Chondrocyte (in vitro differentiated cells): ENCODE measurements around the gene AGTR1. TPM values are rescaled to one million over a fixed set of nuclear protein-coding genes. Genes with fewer than 3 reads are reported as not detected.

Experiments
- DNase-seq: peaks from one replicate; pipeline ENCODE4 v3.0.0; 2021; ENCODE audit warnings: mixed read lengths, low spot score
- H3K27ac Mint-ChIP-seq: one replicate; pipeline ENCODE4 v1.8.0; 2021; ENCODE audit warnings: mild to moderate bottlenecking, moderate library complexity, mixed read lengths; ENCODE audit not compliant: unreplicated experiment
- H3K27me3 Mint-ChIP-seq: 2 replicates; pipeline ENCODE4 v1.8.0; 2021; ENCODE audit warnings: low read depth, mixed read lengths
- H3K36me3 Mint-ChIP-seq: 2 replicates; pipeline ENCODE4 v1.8.0; 2021; ENCODE audit warnings: low read depth, mixed read lengths
- H3K4me1 Mint-ChIP-seq: 2 replicates; pipeline ENCODE4 v1.8.0; 2021; ENCODE audit warnings: low read depth, mild to moderate bottlenecking, mixed read lengths
- H3K4me3 Mint-ChIP-seq: one replicate; pipeline ENCODE4 v1.8.0; 2021; ENCODE audit warnings: mild to moderate bottlenecking, moderate library complexity, mixed read lengths; ENCODE audit not compliant: unreplicated experiment
- H3K9me3 Mint-ChIP-seq: 2 replicates; pipeline ENCODE4 v1.8.0; 2021; ENCODE audit warnings: low read depth, mixed read lengths
- CTCF ChIP-seq: fragments of 200-600 bp; sonication (generic); IDR thresholded peaks from 2 replicates; pipeline ENCODE4 v1.5.0; 2021; ENCODE audit warnings: antibody characterized with exemption, mild to moderate bottlenecking, moderate library complexity
- total RNA-seq: library from RNA; stranded (reverse); gene quantifications from 3 replicates; pipeline ENCODE4 v1.2.1, GENCODE V29; 2021

Gene AGTR1
- total RNA-seq, 1 donor from 2014 or later: 2.2 TPM

GRCh38 chr3:148789146-148789545 lies 91.4 kb downstream of the AGTR1 start:
- no peak for DNase-seq
- Mint-ChIP-seq H3K27ac (no peak overlapping the region), H3K27me3 (no peaks in the 10 kb centered on the region)

GRCh38 chr3:148789906-148790305 lies 92.2 kb downstream of the AGTR1 start:
- no peak overlapping the region for H3K27ac Mint-ChIP-seq
- H3K4me1 Mint-ChIP-seq: peaks cover 29% of the 10 kb centered on the region
- H3K27me3 Mint-ChIP-seq: no peaks in the 10 kb centered on the region
- no peak for TF ChIP-seq CTCF
- peaks cover 2% of the 10 kb centered on the region for H3K36me3 Mint-ChIP-seq
- H3K9me3 Mint-ChIP-seq: peaks cover 4% of the 10 kb centered on the region
- no peak overlapping the region for H3K4me3 Mint-ChIP-seq
- DNase-seq: no peak

More at GRCh38 chr3:148789146-148789545, 91.4 kb downstream of the AGTR1 start:
- peaks cover 6% of the 10 kb centered on the region for H3K9me3 Mint-ChIP-seq
- no peak overlapping the region for H3K4me3 Mint-ChIP-seq
- peaks cover 3% of the 10 kb centered on the region for H3K36me3 Mint-ChIP-seq
- no peak for TF ChIP-seq CTCF
- H3K4me1 Mint-ChIP-seq: peaks cover 27% of the 10 kb centered on the region

GRCh38 chr3:148790370-148790769 lies 92.7 kb downstream of the AGTR1 start:
- Mint-ChIP-seq H3K9me3 (no peaks in the 10 kb centered on the region), H3K27me3 (no peaks in the 10 kb centered on the region), H3K36me3 (no peaks in the 10 kb centered on the region), H3K4me1 (peaks cover 29% of the 10 kb centered on the region), H3K4me3 (no peak overlapping the region), H3K27ac (no peak overlapping the region)
- TF ChIP-seq CTCF: no peak
- DNase-seq: no peak

GRCh38 chr3:148790851-148791735 lies 93.4 kb downstream of the AGTR1 start:
- DNase-seq: no peak

GRCh38 chr3:148791920-148792319 lies 94.2 kb downstream of the AGTR1 start:
- TF ChIP-seq CTCF: no peak
- no peak overlapping the region for H3K27ac Mint-ChIP-seq
- H3K9me3 Mint-ChIP-seq: no peaks in the 10 kb centered on the region
- H3K36me3 Mint-ChIP-seq: no peaks in the 10 kb centered on the region
- peaks cover 27% of the 10 kb centered on the region for H3K4me1 Mint-ChIP-seq
- no peak for DNase-seq
- H3K4me3 Mint-ChIP-seq: no peak overlapping the region
- H3K27me3 Mint-ChIP-seq: no peaks in the 10 kb centered on the region

More at GRCh38 chr3:148790851-148791735, 93.4 kb downstream of the AGTR1 start:
- Mint-ChIP-seq H3K27me3 (no peaks in the 10 kb centered on the region), H3K4me1 (peaks cover 29% of the 10 kb centered on the region), H3K9me3 (no peaks in the 10 kb centered on the region), H3K27ac (no peak overlapping the region), H3K36me3 (no peaks in the 10 kb centered on the region), H3K4me3 (no peak overlapping the region)
- no peak for TF ChIP-seq CTCF
